Motor neuron (in vitro differentiated cells): ENCODE measurements around the gene FARS2. TPM values are rescaled to one million over a fixed set of nuclear protein-coding genes. Genes with fewer than 3 reads are reported as not detected.

Experiments used
- ATAC-seq, 8 experiments: fragments of 200-7000 bp; cut with Tn5 transposase; replicated peaks in 6 of 8; 2 replicates each; pipeline ENCODE4 v1.8.0; 2021; ENCODE audit warnings: mild to moderate bottlenecking in 8 of 8, moderate library complexity in 8 of 8
- H3K27ac ChIP-seq, 2 donors: fragments of 250-450 bp; sonication (Bioruptor Pico); 2 replicates each; pipeline ENCODE4 v1.9.0; 2021; ENCODE audit warnings: antibody characterized with exemption in 2 of 2, mild to moderate bottlenecking in 2 of 2, moderate library complexity in 1 of 2
- H3K4me1 ChIP-seq, 2 donors: fragments of 250-450 bp; sonication (Bioruptor Pico); replicated peaks in 1 of 2; 2 replicates each; pipeline ENCODE4 v1.6.1; 2021; ENCODE audit warnings: antibody characterized with exemption in 2 of 2, mild to moderate bottlenecking in 2 of 2, moderate library complexity in 1 of 2
- H3K4me3 ChIP-seq, 5 donors: fragments of 250-450 bp; sonication (Bioruptor Pico); 2 replicates each; pipeline ENCODE4 v1.9.0; 2021; ENCODE audit warnings: antibody characterized with exemption in 5 of 5, mild to moderate bottlenecking in 5 of 5, moderate library complexity in 4 of 5
- WGBS, 10 experiments: fragments of 450-650 bp; shearing (Covaris generic); methylation state at CpG; one replicate each; pipeline ENCODE4 v1.0.0; 2022; 5-methylcytosine and 5-hydroxymethylcytosine counted together
- in situ Hi-C, 9 experiments: fragments of 400-800 bp; cut with MboI; loops; one replicate each; pipeline ENCODE4 v1.15.0; 2021; ENCODE audit warnings: low sequenced_read_pairs in 9 of 9, low pct_unique_long_range_greater_than_20kb in 2 of 9; ENCODE audit not compliant: unreplicated experiment in 9 of 9
- total RNA-seq, 8 experiments: library from RNA; unstranded; fragments of 300-600 nt; gene quantifications; 2 replicates each; pipeline versions ENCODE4 v1.2.3 to v1.2.4, GENCODE V29; 2022

Gene FARS2
- total RNA-seq, 8 experiments from 2014 or later, result 10.9 to 24.1 (median 15.6) TPM

DNA sequence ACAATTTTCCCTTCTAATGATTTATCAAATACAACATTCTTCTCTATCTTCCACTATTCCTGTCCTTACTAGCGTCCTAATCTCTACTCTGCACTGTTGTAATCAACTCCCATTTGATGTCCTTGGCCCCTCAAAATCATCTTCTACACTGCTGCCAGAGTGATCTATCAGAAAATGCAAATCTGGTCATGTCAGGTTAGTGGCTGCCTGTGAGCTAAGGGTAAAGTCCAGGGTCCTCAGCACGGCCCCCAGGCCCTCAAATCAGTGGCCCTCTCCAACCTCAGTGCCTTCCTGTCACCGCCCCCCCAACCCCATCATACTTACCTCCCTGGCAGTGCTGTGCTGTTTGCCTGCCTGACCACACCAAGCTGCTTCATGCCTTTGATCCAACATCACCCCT, 4.4 kb upstream of the FARS2 start:
- Histone ChIP-seq H3K4me3 (no peak overlapping the region), H3K4me1 (peaks cover 3 to 6% of the 10 kb centered on the region in 2 donors), H3K27ac (no peak overlapping the region)
- in situ Hi-C loops, result loop anchor here in 1 of 9 experiments (25.0 kb wide), 1 partner anchor 730 kb away; no protein-coding TSS in a partner anchor
- WGBS, 10 experiments, result 90 to 100% (median 100%) methylated on average over 1 to 2 of the region's 3 CpGs; no CpG with 5 or more reads in 4 of the 10 experiments
- no peak for ATAC-seq

DNA sequence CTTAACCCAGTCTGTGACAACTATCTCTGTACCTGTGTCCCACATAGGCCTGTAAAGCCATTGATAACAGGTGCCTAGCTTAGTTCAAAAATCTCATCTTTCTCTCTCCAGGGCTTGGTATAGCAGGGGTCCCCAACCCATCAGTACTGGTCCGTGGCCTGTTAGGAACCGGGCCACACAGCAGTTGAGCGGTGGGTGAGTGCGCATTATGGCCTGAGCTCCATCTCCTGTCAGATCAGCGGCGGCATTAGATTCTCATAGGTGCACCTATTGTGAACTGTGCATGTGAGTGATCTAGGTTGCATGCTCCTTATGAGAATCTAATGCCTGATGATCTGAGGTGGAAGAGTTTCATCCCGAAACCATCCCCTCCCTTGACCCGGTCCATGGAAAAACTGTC, 3.9 kb upstream of the FARS2 start:
- WGBS, 10 experiments, result 97 to 100% (median 100%) methylated on average over 2 to 6 of the region's 8 CpGs; no CpG with 5 or more reads in 5 of the 10 experiments
- no peak for ATAC-seq

GRCh38 chr6:5259428-5259827, 1.9 kb upstream of the FARS2 start:
- peak overlapping the region in 3 of 5 donors; percentile 72 to 87 (median 75) for H3K4me3 ChIP-seq
- no peak for ATAC-seq
- 50 to 100% (median 82%) methylated on average over 1 to 3 of the region's 3 CpGs; no CpG with 5 or more reads in 2 of the 10 experiments for WGBS, 10 experiments
- peaks cover 9 to 10% of the 10 kb centered on the region in 2 donors for H3K4me1 ChIP-seq
- in situ Hi-C loops, result loop anchor here in 1 of 9 experiments (25.0 kb wide), 1 partner anchor 728 kb away; no protein-coding TSS in a partner anchor
- no peak overlapping the region for H3K27ac ChIP-seq

More for the DNA sequence above, 3.9 kb upstream of the FARS2 start:
- H3K4me1 ChIP-seq, result peaks cover 7% of the 10 kb centered on the region in 2 donors
- no peak overlapping the region for H3K4me3 ChIP-seq
- no peak overlapping the region for H3K27ac ChIP-seq
- in situ Hi-C loops, result loop anchor here in 1 of 9 experiments (25.0 kb wide), 1 partner anchor 730 kb away; no protein-coding TSS in a partner anchor

DNA sequence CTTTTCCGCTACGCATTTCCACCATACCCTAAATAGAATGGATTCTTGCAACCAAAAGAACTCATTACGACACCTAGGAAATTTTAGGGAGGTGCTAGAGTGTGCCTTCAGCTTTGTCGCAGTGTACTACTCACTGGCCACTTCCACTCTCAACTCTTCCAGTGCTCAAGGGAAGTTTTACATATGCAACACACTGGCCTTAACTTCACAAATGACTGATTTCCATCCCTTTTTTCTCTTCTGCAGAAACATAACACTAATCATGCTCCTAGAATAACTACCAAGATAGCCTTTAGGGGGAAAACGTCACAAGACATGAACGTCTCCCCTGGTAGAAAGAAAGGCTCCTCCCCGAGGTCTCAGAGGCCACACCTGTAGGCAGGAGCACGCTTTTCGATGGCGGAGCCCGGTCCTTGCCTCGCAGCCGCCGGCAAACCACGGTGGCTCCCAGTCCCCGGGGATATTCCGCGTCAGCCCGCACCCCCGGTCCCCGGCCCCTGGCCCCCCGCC, 1.1 kb upstream of the FARS2 start:
- Histone ChIP-seq H3K27ac (peak overlapping the region; percentile 100), H3K4me1 (peaks cover 9 to 10% of the 10 kb centered on the region in 2 donors), H3K4me3 (peak overlapping the region; percentile 72 to 90 (median 85))
- 0 to 33% (median 17%) methylated on average over 1 to 7 of the region's 22 CpGs for WGBS, 10 experiments
- ATAC-seq, result peak; percentile 52 to 69 (median 60)
- in situ Hi-C loops, result loop anchor here in 1 of 9 experiments (25.0 kb wide), 1 partner anchor 727 kb away; no protein-coding TSS in a partner anchor

GRCh38 chr6:5261545-5262109, 314 bp downstream of the FARS2 start:
- 0 to 10% (median 0%) methylated on average over 1 to 10 of the region's 19 CpGs; no CpG with 5 or more reads in 1 of the 10 experiments for WGBS, 10 experiments
- Histone ChIP-seq H3K4me1 (peaks cover 9 to 10% of the 10 kb centered on the region in 2 donors), H3K4me3 (peak overlapping the region; percentile 72 to 90 (median 85)), H3K27ac (peak overlapping the region; percentile 100)
- no peak for ATAC-seq
- in situ Hi-C loops, result loop anchor here in 1 of 9 experiments (25.0 kb wide), 1 partner anchor 726 kb away; no protein-coding TSS in a partner anchor

GRCh38 chr6:5266423-5266822, 5.1 kb downstream of the FARS2 start:
- no peak for ATAC-seq
- WGBS, 10 experiments, result 78 to 100% (median 100%) methylated on average over 1 to 2 of the region's 2 CpGs
- no peak overlapping the region for H3K27ac ChIP-seq
- no peak overlapping the region for H3K4me3 ChIP-seq
- peaks cover 5 to 6% of the 10 kb centered on the region in 2 donors for H3K4me1 ChIP-seq
- in situ Hi-C loops, result loop anchor here in 1 of 9 experiments (25.0 kb wide), 1 partner anchor 721 kb away; no protein-coding TSS in a partner anchor

- H3K27ac ChIP-seq, result no peak overlapping the region
- 58 to 82% (median 74%) methylated on average over 1 to 5 of the region's 5 CpGs for WGBS, 10 experiments
Observed at GRCh38 chr6:5270093-5270680, 8.9 kb downstream of the FARS2 start.

GRCh38 chr6:5271926-5272325, 10.6 kb downstream of the FARS2 start:
- in situ Hi-C loops, result loop anchor here in 1 of 9 experiments (25.0 kb wide), 1 partner anchor 715 kb away; no protein-coding TSS in a partner anchor
- Histone ChIP-seq H3K4me3 (no peak overlapping the region), H3K27ac (no peak overlapping the region), H3K4me1 (peaks cover 3 to 4% of the 10 kb centered on the region in 2 donors)
- 77 to 100% (median 91%) methylated on average over 1 to 6 of the region's 6 CpGs for WGBS, 10 experiments
- no peak for ATAC-seq

More at GRCh38 chr6:5270093-5270680, 8.9 kb downstream of the FARS2 start:
- in situ Hi-C loops, result loop anchor here in 1 of 9 experiments (25.0 kb wide), 1 partner anchor 717 kb away; no protein-coding TSS in a partner anchor
- ATAC-seq, result no peak
- Histone ChIP-seq H3K4me1 (no peaks in the 10 kb centered on the region), H3K4me3 (no peak overlapping the region)

DNA sequence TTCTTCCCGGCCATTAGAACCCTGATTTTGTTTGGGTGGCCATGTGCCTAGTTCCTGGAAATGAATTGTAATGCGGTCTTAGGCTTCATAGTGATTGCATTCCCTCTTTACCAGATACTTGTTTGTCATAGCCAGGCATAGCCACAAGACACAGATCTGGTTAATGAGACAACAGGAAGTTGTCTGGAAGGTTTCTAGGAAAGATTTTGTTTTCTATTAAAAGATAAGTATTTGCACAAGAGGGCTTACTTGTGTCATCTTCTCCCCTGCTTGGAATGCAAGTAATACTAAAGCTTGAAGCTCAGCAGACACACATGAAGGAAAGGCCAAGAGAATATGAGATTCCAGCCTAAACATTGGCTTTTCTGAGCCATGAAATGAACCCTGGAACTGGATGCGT, 12.9 kb downstream of the FARS2 start:
- no peak overlapping the region for H3K4me3 ChIP-seq
- no peak overlapping the region for H3K27ac ChIP-seq
- peaks cover 7 to 11% of the 10 kb centered on the region in 2 donors for H3K4me1 ChIP-seq
- in situ Hi-C loops, result loop anchor here in 1 of 9 experiments (25.0 kb wide), 1 partner anchor 713 kb away; no protein-coding TSS in a partner anchor
- WGBS, 10 experiments, result 83 to 100% (median 100%) methylated on average over 1 to 3 of the region's 3 CpGs
- ATAC-seq, result no peak

DNA sequence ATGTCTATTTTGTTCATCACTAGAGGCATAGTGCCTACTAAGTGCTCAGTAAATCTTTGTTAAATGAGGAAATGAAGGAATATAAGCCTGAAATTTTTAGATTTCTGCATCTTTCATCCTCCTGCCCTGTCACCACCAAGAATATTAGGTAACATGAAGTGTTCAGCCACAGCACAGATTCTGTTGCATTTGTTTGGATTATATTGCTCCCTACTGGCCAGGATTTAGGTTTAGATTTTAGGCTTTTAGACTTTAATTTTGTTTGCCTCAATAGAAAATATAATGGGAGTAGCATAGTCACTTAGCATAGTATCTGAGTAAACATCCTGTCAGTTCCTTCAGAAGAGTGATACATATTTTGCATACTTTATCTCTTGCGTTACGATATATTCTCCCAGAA, 14.2 kb downstream of the FARS2 start:
- no peak overlapping the region for H3K4me3 ChIP-seq
- in situ Hi-C loops, result no loop called here
- ATAC-seq, result no peak
- H3K4me1 ChIP-seq, result peaks cover 7 to 11% of the 10 kb centered on the region in 2 donors
- 39 to 100% (median 95%) methylated on average over 2 of the region's 2 CpGs; no CpG with 5 or more reads in 2 of the 10 experiments for WGBS, 10 experiments
- H3K27ac ChIP-seq, result no peak overlapping the region

GRCh38 chr6:5276581-5276980, 15.3 kb downstream of the FARS2 start:
- WGBS, 10 experiments, result 67 to 100% (median 93%) methylated on average over 1 to 2 of the region's 2 CpGs; no CpG with 5 or more reads in 3 of the 10 experiments
- in situ Hi-C loops, result no loop called here
- peak in 1 of 8 experiments; percentile 42 for ATAC-seq
- no peak overlapping the region for H3K27ac ChIP-seq
- H3K4me3 ChIP-seq, result no peak overlapping the region
- peaks cover 7 to 11% of the 10 kb centered on the region in 2 donors for H3K4me1 ChIP-seq

GRCh38 chr6:5277589-5277988, 16.3 kb downstream of the FARS2 start:
- 79 to 100% (median 89%) methylated on average over 1 to 3 of the region's 3 CpGs; no CpG with 5 or more reads in 1 of the 10 experiments for WGBS, 10 experiments
- H3K4me1 ChIP-seq, result peaks cover 7 to 11% of the 10 kb centered on the region in 2 donors
- in situ Hi-C loops, result no loop called here
- no peak overlapping the region for H3K4me3 ChIP-seq
- H3K27ac ChIP-seq, result no peak overlapping the region
- no peak for ATAC-seq

GRCh38 chr6:5278047-5278446, 16.7 kb downstream of the FARS2 start:
- no peak for ATAC-seq
- no peak overlapping the region for H3K27ac ChIP-seq
- H3K4me3 ChIP-seq, result no peak overlapping the region
- WGBS, 10 experiments, result 50 to 93% (median 86%) methylated on average over 1 to 5 of the region's 5 CpGs; no CpG with 5 or more reads in 1 of the 10 experiments
- peaks cover 7 to 11% of the 10 kb centered on the region in 2 donors for H3K4me1 ChIP-seq
- in situ Hi-C loops, result no loop called here
